Measurements from ENCODE around the gene TNFRSF12A. TPM values are rescaled to one million over a fixed set of nuclear protein-coding genes. Genes with fewer than 3 reads are reported as not detected.

Gene TNFRSF12A
- total and polyA plus RNA-seq, 9 of the 15 experiments (the other 6 are each of a cell fraction or from before 2014, with no cell fraction given) = 0.41 to 61.8 (median 26.5) TPM

GRCh38 chr16:3020604-3021448, 658 bp downstream of the TNFRSF12A start (continued):
- TF ChIP-seq ZNF764 (CRISPR knock-in tag; IDR thresholded peaks at IDR 0.05; ENCODE audit: low read depth) (no peak), CTBP1 (IDR thresholded peaks at IDR 0.05; ENCODE audit: borderline replicate concordance) (no peak), RBM15 (IDR thresholded peaks at IDR 0.05; ENCODE audit: insufficient read depth, low read length) (no peak), ARID3A (IDR thresholded peaks at IDR 0.05; ENCODE audit: borderline replicate concordance, low read depth, low read length) (no peak), ZBTB11 (CRISPR knock-in tag; IDR thresholded peaks at IDR 0.05) (no peak), BRF2 (IDR thresholded peaks at IDR 0.05; ENCODE audit: borderline replicate concordance, insufficient read depth, insufficient read length) (no peak), TRIM24 (IDR thresholded peaks at IDR 0.05) (no peak), THAP7 (CRISPR knock-in tag; IDR thresholded peaks at IDR 0.05) (no peak), NCOA4 (IDR thresholded peaks at IDR 0.05; ENCODE audit: partially characterized antibody) (no peak), NR2C1 (IDR thresholded peaks at IDR 0.05) (no peak), NR2C1 (tag; IDR thresholded peaks at IDR 0.05) (no peak), ZBTB26 (CRISPR knock-in tag; IDR thresholded peaks at IDR 0.05) (no peak), ZNF143 (CRISPR knock-in tag; IDR thresholded peaks at IDR 0.05) (0 out of 2 replicates have a peak, but pooled peaks have one; percentile 16), ZBTB34 (CRISPR knock-in tag; IDR thresholded peaks at IDR 0.05) (no peak)

All from K562 (cell line).